Measurements from ENCODE around the gene KCNJ16.

The KCNJ16 gene

DNA sequence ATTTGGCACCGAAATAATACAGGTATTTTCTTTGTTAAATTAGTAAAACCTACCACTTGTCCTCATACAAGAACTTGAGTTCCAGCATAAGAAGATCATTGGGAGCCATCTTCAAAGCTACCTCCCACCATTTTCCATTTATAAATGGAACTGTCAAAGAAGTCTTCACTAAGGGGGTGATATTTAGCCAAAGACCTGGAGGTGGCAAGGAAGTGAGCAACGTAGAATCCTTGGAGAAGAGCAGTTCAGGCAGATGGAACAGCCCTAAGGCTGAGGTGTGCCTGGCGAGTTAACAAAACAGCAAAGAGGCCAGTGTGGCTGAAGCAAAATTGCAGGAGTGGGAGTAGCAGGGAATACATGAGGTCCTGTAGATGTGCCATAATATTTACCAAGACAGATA lies 1.8 kb downstream of the KCNJ16 start:
- Histone ChIP-seq H3K27me3 (no peaks in the 10 kb centered on the region), H3K4me1 (no peaks in the 10 kb centered on the region), H3K4me3 (ENCODE audit: low read depth, low read length) (no peak overlapping the region), H3K36me3 (no peaks in the 10 kb centered on the region), H3K9me3 (no peaks in the 10 kb centered on the region)
- no peak for DNase-seq
- TF ChIP-seq, protein P1, sequence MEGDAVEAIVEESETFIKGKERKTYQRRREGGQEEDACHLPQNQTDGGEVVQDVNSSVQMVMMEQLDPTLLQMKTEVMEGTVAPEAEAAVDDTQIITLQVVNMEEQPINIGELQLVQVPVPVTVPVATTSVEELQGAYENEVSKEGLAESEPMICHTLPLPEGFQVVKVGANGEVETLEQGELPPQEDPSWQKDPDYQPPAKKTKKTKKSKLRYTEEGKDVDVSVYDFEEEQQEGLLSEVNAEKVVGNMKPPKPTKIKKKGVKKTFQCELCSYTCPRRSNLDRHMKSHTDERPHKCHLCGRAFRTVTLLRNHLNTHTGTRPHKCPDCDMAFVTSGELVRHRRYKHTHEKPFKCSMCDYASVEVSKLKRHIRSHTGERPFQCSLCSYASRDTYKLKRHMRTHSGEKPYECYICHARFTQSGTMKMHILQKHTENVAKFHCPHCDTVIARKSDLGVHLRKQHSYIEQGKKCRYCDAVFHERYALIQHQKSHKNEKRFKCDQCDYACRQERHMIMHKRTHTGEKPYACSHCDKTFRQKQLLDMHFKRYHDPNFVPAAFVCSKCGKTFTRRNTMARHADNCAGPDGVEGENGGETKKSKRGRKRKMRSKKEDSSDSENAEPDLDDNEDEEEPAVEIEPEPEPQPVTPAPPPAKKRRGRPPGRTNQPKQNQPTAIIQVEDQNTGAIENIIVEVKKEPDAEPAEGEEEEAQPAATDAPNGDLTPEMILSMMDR (IDR thresholded peaks at IDR 0.05; ENCODE audit: low read depth, low read length) = no peak

DNA sequence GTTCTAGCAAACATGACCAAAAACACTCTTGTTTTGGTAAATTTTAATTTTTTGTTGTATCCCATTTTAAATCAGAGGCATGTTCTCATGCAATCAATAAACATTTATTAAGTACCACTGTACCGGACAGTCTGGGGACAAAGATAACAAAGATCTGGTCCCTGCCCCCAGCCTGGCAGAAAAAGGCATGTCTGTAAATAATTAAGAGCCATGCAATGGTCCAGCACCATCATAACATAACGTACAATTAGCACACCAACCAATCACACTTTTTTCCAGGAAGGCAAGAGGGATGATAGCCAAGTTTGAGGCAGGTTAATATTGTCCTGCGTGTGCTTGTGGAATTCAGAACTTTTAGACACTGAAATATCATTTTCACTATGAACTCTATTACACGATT lies 3.5 kb downstream of the KCNJ16 start:
- Histone ChIP-seq H3K4me3 (ENCODE audit: low read depth, low read length) (no peak overlapping the region), H3K4me1 (no peaks in the 10 kb centered on the region), H3K36me3 (no peaks in the 10 kb centered on the region), H3K9me3 (no peaks in the 10 kb centered on the region), H3K27me3 (no peaks in the 10 kb centered on the region)
- no peak for DNase-seq
- TF ChIP-seq, protein P1 (IDR thresholded peaks at IDR 0.05; ENCODE audit: low read depth, low read length) = no peak

DNA sequence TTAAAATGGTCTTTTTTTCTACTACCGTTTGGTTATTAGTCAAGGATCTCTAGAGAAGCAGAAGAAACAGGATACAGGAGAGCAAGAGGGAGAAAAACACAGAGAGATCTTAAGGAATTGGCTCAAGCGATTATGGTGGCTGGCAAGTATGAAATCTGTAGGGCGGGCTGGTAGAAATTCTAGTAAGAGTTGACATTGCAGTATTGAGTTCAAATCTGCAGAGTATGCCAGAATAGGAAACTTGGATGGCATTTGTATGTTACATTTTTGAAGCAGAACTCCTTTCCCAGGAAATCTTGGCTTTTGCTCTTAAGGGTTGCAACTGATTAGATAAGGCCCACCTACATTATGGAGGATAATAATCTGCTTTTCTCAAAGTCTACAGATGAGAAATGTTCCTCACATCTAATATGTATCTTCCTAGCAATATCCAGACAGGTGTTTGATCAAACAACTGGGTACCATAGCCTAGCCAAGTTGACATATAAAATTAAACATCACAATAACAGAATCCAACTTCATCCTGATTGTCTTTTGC lies 4.0 kb downstream of the KCNJ16 start:
- no peak for DNase-seq
- H3K4me1 ChIP-seq = no peaks in the 10 kb centered on the region
- TF ChIP-seq, protein P1 (IDR thresholded peaks at IDR 0.05; ENCODE audit: low read depth, low read length) = no peak
- H3K27me3 ChIP-seq = no peaks in the 10 kb centered on the region
- no peaks in the 10 kb centered on the region for H3K36me3 ChIP-seq
- H3K9me3 ChIP-seq = no peaks in the 10 kb centered on the region
- no peak overlapping the region for H3K4me3 ChIP-seq (ENCODE audit: low read depth, low read length)

DNA sequence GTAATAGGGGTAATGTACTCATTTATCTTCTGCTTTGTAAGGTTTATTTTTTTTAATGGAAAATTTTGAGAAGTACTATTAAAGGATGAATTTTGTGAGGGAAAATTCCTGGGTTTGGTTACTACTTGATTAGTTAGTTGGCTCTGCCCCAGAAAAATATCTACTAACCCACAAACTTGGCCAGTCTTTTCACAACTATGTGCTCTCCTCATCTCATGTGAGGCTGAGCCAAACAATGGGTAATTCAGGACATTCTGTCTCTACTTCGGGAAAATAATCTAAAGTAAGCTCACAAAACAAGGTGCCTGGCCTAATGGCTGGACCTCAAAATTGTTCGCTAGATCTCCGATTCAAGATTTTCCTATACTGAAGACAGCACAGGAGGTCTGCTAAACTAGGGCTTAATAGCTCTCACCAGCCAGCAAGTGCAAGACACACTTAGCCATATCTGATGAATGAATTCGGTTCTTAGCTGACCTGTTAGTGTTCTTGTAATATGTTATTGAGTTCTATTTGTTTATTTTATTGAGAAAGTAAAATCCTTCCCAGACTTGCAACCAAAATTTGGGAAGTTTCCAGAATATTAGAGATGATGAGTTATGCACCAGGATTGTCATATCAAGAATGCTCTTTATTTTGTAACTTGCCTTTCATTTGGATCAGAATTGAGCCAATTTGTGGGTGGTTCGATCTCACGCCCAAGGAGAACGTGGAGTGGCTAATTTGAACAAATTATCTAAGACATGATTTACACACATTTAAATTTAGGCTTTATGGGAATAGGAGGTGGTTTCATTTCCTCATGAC lies 5.7 kb downstream of the KCNJ16 start:
- no peaks in the 10 kb centered on the region for H3K4me1 ChIP-seq
- DNase-seq = no peak

DNA sequence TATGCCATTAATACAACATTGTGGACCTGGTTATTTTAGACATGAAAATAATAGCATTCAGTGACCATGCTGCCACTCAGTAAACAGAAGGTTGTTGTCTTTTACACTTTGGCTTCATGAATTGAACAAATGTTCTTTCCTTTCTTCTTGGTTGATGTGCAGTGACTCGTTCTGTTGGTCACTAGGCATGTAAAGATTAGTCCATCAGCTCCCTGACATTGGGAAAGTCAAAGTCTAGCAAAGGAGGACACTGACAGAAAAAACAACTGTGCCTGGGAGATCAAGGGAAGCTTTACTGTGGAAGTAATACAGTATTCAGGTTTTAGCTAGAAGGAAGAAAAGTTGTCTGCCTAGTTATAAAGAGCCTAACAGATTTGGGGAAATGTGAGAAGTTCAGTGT lies 6.9 kb downstream of the KCNJ16 start:
- no peaks in the 10 kb centered on the region for H3K27me3 ChIP-seq
- H3K9me3 ChIP-seq = no peaks in the 10 kb centered on the region
- DNase-seq = no peak
- no peaks in the 10 kb centered on the region for H3K4me1 ChIP-seq
- TF ChIP-seq, protein P1 (IDR thresholded peaks at IDR 0.05; ENCODE audit: low read depth, low read length) = no peak
- no peak overlapping the region for H3K4me3 ChIP-seq (ENCODE audit: low read depth, low read length)
- no peaks in the 10 kb centered on the region for H3K36me3 ChIP-seq

More for the DNA sequence above, 5.7 kb downstream of the KCNJ16 start:
- TF ChIP-seq, protein P1 (IDR thresholded peaks at IDR 0.05; ENCODE audit: low read depth, low read length) = no peak
- no peak overlapping the region for H3K4me3 ChIP-seq (ENCODE audit: low read depth, low read length)
- H3K27me3 ChIP-seq = no peaks in the 10 kb centered on the region
- H3K36me3 ChIP-seq = no peaks in the 10 kb centered on the region
- no peaks in the 10 kb centered on the region for H3K9me3 ChIP-seq

DNA sequence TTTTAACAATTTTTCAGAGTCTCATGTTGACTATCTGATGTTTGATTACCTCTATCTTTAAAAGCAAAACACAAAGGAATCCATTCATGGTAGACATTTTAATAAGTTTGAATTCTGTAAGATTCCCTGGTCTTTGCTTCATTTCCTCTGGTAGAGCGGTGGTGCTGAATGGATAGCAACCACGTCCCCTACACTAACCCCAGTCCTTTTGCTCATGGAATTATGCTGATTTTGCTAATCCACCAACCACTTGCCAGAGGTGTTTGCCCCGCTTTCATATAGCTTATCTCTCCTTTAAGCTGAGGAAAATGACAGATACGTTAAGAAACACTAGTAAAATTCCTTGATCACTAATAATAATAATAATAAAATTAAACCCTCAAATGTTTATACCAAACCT lies 9.5 kb downstream of the KCNJ16 start:
- Histone ChIP-seq H3K9me3 (no peaks in the 10 kb centered on the region), H3K4me1 (no peaks in the 10 kb centered on the region), H3K36me3 (no peaks in the 10 kb centered on the region), H3K27me3 (no peaks in the 10 kb centered on the region), H3K4me3 (ENCODE audit: low read depth, low read length) (no peak overlapping the region)
- DNase-seq = no peak
- TF ChIP-seq, protein P1 (IDR thresholded peaks at IDR 0.05; ENCODE audit: low read depth, low read length) = no peak

All from BE2C (cell line).